DND-41 (cell line): ENCODE results near the gene ANKAR.

Experiments used
- ATAC-seq: fragments of 200-7000 bp; cut with Tn5 transposase; 3 replicates; pipeline ENCODE4 v1.9.1; 2021; ENCODE audit warnings: low read depth; ENCODE audit not compliant: insufficient read depth
- DNase-seq: peaks from one replicate; pipeline ENCODE4 v3.0.0-alpha.2; 2020
- H2AFZ ChIP-seq: 2 replicates; pipeline ENCODE4 v1.6.0; 2012; ENCODE audit warnings: low read depth, low read length
- H3K27ac ChIP-seq: 2 replicates; pipeline ENCODE4 v1.5.1; 2012; ENCODE audit warnings: low read length, inconsistent platforms
- H3K27me3 ChIP-seq: fragments of 200-600 bp; sonication (generic); 2 replicates; pipeline ENCODE4 v1.6.0; 2012; ENCODE audit warnings: low read length, mild to moderate bottlenecking, inconsistent platforms; ENCODE audit not compliant: insufficient read depth, poor library complexity
- H3K36me3 ChIP-seq: 2 replicates; pipeline ENCODE4 v1.5.1; 2012; ENCODE audit warnings: low read length, inconsistent platforms; ENCODE audit not compliant: insufficient read depth
- H3K4me1 ChIP-seq: 2 replicates; pipeline ENCODE4 v1.5.1; 2012; ENCODE audit warnings: mild to moderate bottlenecking, low read length; ENCODE audit not compliant: insufficient read depth
- H3K4me2 ChIP-seq: 2 replicates; pipeline ENCODE4 v1.6.0; 2012; ENCODE audit warnings: mild to moderate bottlenecking, moderate library complexity, low read length, inconsistent platforms; ENCODE audit not compliant: insufficient read depth
- H3K4me3 ChIP-seq, 2 experiments: fragments of 200-600 bp in 1 of 2; shearing (Covaris generic) in 1 of 2; 2 replicates each; pipeline ENCODE4 v1.5.1; 2012 to 2016; ENCODE audit warnings: inconsistent platforms in 2 of 2, low read length in 2 of 2, mild to moderate bottlenecking in 2 of 2, low read depth in 1 of 2, moderate library complexity in 1 of 2
- H3K79me2 ChIP-seq: 2 replicates; pipeline ENCODE4 v1.6.0; 2012; ENCODE audit warnings: low read length, inconsistent platforms; ENCODE audit not compliant: insufficient read depth
- H3K9ac ChIP-seq: 2 replicates; pipeline ENCODE4 v1.6.0; 2012; ENCODE audit warnings: low read depth, mild to moderate bottlenecking, inconsistent platforms, low read length, moderate library complexity
- H3K9me3 ChIP-seq: 2 replicates; pipeline ENCODE4 v1.5.1; 2012; ENCODE audit warnings: low read length, moderate library complexity, mild to moderate bottlenecking, inconsistent platforms; ENCODE audit not compliant: insufficient read depth, severe bottlenecking
- H4K20me1 ChIP-seq: 2 replicates; pipeline ENCODE4 v1.6.0; 2012; ENCODE audit warnings: low read length; ENCODE audit not compliant: insufficient read depth
- CTCF ChIP-seq: IDR thresholded peaks from 2 replicates; pipeline ENCODE4 v1.5.1; 2012; ENCODE audit warnings: borderline replicate concordance, low read length, moderate library complexity, mild to moderate bottlenecking; ENCODE audit not compliant: poor library complexity, severe bottlenecking; ENCODE audit errors: extremely low read depth
- EZH2 ChIP-seq: IDR thresholded peaks from 3 replicates; pipeline ENCODE4 v1.6.1; 2012; ENCODE audit warnings: borderline replicate concordance, low read depth, mild to moderate bottlenecking, moderate library complexity, low read length, inconsistent platforms; ENCODE audit not compliant: severe bottlenecking

ANKAR gene

GRCh38 chr2:189674374-189675112 lies at the start of gene ANKAR:
Gene ANKAR, plus strand, starts transcription at chr2:189674670. Its CDS starts 1,821 bp downstream, at chr2:189676491.
- Histone ChIP-seq H3K9me3 (no peaks in the 10 kb centered on the region), H4K20me1 (no peaks in the 10 kb centered on the region), H2AFZ (no peak within 1 kb of the TSS), H3K4me3 (no peak within 1 kb of the TSS), H3K27me3 (no peaks in the 10 kb centered on the region), H3K4me2 (no peak within 1 kb of the TSS), H3K36me3 (peaks cover 70% of the 10 kb centered on the region), H3K4me1 (no peaks in the 10 kb centered on the region), H3K27ac (no peak within 1 kb of the TSS), H3K79me2 (peaks cover 2% of the 10 kb centered on the region; the same call in 1 of the 2 replicates), H3K9ac (no peak within 1 kb of the TSS)
- no peak for DNase-seq
- TF ChIP-seq CTCF, result no peak
- no peak for TF ChIP-seq EZH2
- ATAC-seq, result no peak; the same call in 2 of the 3 replicates

DNA sequence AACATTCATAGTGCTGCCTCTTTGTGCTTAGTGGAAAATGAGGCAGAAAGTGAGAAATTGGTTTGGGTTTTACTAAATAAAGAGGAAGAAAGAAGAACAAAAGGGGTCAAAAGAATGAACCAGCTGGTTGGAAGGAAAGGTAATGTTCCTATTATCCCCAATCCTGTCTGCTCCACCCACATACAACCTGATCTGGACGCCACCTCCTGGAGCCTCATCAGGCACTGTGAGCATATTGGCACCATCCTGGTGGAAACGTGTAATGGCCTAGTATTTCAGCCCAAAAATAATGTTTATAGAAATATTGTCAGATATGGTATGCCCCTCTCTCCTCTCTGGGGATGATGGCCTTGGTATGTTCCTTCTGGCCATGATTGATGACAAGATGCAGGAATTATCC lies 48.8 kb upstream of the ANKAR start:
- DNase-seq, result no peak
- H2AFZ ChIP-seq, result no peak overlapping the region
- no peaks in the 10 kb centered on the region for H3K9me3 ChIP-seq
- no peak overlapping the region for H3K4me2 ChIP-seq
- no peak for ATAC-seq
- no peaks in the 10 kb centered on the region for H3K27me3 ChIP-seq
- no peaks in the 10 kb centered on the region for H3K79me2 ChIP-seq
- H3K4me1 ChIP-seq, result no peaks in the 10 kb centered on the region
- H3K4me3 ChIP-seq, result no peak overlapping the region
- H4K20me1 ChIP-seq, result no peaks in the 10 kb centered on the region
- H3K27ac ChIP-seq, result no peak overlapping the region
- H3K9ac ChIP-seq, result no peak overlapping the region
- H3K36me3 ChIP-seq, result no peaks in the 10 kb centered on the region
- TF ChIP-seq EZH2 (no peak), CTCF (no peak)

DNA sequence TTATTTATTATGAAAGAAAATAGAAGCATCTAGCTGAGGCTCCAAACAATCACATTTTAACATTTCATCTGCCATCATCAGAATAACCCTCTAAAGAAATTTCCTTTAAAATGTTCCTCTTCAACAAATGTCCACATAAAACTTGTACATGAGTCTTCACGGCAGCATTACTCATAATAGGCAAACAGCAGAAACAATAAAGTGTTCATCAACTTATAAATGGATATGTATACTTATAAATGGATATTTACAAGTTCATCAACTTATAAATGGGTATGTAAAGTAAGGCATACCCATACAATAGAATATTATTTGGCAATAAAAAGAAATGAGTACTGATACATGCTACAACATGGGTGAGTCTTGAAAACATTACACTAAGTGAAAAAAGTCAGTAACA lies 46.7 kb upstream of the ANKAR start:
- no peak for TF ChIP-seq CTCF
- TF ChIP-seq EZH2, result no peak
- Histone ChIP-seq H3K27me3 (no peaks in the 10 kb centered on the region), H3K79me2 (no peaks in the 10 kb centered on the region), H2AFZ (no peak overlapping the region), H3K9ac (no peak overlapping the region), H3K4me2 (no peak overlapping the region), H3K9me3 (no peaks in the 10 kb centered on the region), H3K4me3 (no peak overlapping the region), H4K20me1 (no peaks in the 10 kb centered on the region), H3K36me3 (no peaks in the 10 kb centered on the region), H3K4me1 (no peaks in the 10 kb centered on the region), H3K27ac (no peak overlapping the region)
- ATAC-seq, result no peak
- no peak for DNase-seq
